GM10847 (cell line): ENCODE measurements around the gene FOXN3.

Source experiments
- POLR2A ChIP-seq: IDR thresholded peaks from 2 replicates; pipeline ENCODE4 v1.6.1; 2011; ENCODE audit not compliant: insufficient read length; ENCODE audit errors: extremely low read depth

FOXN3 gene, protein sequence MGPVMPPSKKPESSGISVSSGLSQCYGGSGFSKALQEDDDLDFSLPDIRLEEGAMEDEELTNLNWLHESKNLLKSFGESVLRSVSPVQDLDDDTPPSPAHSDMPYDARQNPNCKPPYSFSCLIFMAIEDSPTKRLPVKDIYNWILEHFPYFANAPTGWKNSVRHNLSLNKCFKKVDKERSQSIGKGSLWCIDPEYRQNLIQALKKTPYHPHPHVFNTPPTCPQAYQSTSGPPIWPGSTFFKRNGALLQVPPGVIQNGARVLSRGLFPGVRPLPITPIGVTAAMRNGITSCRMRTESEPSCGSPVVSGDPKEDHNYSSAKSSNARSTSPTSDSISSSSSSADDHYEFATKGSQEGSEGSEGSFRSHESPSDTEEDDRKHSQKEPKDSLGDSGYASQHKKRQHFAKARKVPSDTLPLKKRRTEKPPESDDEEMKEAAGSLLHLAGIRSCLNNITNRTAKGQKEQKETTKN

DNA sequence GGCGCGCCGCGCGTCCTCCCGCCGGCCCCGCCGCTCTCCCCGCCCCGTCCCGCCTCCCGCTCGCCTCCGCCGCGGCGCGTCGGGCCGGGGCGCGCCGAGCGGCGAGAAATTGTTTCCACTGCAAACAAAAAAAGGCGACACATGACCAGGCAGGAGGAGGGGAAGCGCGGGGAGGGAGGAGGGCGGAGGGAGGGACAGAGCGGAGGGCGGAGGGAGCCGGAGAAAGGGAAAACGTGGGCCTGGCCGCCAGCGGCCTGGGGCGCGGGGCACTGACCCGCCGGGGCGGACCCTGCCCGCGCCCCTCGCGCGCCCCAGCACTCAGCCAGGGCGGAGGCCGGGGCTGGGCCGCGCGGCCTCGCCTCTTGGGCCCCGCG lies at the start of gene FOXN3:
TSS of gene FOXN3 (minus strand) at position 143 of the 374 bp plus-strand sequence. CDS start 4,757 bp downstream, outside the sequence.
- peak; percentile 19 for TF ChIP-seq POLR2A

DNA sequence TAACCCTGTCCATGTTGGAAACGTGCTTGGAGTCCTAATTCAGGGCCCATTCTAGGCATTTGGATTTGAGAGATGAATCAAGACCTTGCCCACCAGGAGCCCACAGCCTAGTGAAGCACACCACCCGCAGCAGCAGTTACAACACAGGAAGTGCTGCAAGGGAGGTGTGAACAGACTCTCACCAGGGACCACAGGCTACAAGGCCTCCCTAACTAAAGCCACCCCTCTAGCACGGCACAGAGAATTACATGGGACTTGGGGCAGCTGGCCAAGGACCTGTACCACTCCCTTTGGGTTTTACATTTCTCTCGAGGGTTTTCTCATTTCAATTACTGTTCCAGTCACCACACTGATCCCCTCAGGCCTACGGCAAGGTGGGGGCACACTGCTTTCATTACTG lies 49.5 kb upstream of the FOXN3 start:
- TF ChIP-seq POLR2A = no peak

DNA sequence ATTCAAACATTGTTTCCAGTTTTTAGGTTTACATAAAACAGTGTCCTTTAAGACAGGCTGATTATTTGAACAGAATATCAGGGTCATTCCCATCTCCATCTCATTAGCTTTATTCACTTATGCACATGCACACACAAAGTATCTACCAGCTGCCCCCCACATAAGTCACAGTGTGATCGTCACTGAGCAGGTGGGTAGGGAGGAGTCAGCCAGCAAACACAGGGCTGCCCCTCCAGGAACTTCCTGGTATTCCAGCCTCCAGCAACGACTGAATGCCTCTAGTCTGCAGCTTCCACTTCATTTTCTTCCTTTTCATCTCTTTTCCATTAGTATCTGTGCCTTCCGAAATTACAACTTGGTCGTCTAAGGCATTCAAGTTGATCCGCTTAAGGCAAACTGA lies 48.8 kb upstream of the FOXN3 start:
- TF ChIP-seq POLR2A = no peak

DNA sequence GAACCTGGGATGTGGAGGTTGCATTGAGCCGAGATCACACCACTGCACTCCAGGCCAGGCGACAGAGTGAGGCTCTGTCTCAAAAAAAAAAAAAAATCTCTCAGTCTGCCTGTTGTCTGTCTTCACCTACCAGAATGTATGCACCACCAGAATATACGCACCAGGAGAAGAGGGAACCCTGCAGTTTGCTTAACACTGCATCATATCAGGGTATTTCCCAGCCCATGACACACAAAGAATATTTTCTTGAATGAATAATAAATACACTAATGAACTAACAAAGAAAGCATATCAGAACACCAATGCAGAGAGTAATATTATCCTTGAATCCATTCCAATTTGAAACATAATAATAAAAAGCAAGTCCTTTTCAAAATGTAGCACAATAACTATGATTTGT lies 44.2 kb upstream of the FOXN3 start:
- TF ChIP-seq POLR2A = no peak

DNA sequence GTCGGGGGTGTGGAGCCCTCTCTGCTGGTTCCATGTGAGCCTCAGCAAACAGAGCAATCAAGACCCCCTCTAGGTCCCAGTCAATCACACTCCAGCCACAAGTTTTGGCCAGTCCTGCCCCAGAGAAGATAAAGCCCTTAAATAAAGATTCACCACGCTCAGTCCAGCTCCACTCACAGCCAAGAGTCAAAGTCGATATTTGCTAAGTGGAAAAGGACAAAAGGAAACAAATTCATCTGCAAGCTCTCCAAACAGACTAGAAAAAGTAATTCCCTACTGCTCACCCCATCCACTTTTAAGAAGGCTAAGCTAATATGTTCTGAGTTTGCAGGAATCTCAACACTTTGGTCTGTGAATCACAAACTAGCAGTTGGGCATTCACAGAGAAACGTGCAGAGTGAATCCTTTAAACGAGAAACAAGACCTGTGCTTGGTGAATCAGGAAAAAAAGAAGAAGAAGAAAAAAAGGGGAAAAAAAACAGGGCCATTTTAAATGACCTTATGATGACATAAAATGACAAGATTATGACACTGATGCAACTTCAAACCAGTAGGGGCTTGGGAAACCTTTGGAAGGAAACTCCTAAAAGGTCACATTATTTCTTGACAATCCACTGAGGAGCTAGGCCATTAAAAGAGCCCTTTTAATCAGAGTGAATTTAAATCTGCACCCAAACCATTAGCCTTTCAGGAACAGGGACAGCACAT lies 41.8 kb upstream of the FOXN3 start:
- no peak for TF ChIP-seq POLR2A

DNA sequence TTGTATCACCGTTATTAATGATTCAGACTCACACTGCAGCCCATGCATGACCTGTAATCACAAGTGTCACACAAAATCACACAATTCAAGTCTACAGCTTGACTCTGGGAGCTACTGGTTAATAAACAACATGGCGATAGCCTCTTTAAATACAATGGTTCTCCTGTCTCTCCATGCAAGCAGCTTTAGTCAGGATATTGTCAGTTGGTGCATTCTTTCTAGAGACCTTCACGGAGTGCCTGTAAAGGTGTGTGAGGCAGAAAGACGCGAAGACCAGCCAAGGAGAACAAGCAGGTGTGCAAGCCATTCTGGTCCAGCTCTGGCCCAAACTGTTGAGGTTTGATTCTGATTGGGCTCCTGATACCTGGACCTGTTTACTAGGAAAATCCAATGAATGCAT lies 40.0 kb upstream of the FOXN3 start:
- TF ChIP-seq POLR2A = no peak

DNA sequence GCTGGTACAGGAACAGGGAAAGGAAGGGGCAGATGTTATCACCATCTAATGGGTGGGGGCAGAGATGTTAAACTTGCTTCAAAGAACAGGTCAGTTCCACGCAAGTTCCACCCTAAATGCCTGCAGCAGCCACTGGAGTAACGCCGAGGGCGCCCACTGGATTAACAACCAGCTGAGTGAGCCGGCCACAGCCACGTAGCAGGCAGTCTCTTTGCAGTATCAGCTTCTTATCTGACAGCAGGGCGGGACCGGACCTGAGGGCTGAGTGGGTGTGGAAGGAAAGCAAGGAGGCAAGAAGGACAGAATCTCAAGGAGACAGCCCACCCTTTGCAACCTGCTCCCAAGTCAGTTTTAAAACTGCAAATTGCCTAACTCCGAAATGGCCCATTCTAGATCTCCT lies 38.4 kb upstream of the FOXN3 start:
- no peak for TF ChIP-seq POLR2A

DNA sequence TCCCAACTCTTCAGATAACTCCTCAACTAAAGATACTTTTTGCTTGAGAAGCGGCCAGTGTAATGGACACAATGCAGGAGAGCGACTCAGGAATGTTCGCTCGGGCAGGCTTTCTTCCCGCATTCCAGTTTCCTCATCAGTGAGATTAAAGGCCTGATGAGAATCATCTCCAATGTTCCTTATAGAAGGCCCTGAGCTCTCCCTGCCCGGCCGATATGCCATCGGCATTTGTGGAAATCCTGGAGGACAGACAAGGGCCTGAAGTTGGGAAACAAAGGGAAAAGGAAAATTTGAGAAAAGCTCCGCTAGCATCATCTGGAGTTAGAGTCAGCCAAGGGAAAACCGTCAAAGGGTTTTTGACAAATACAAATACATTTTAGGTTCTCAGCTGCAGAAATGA lies 38.0 kb upstream of the FOXN3 start:
- no peak for TF ChIP-seq POLR2A

DNA sequence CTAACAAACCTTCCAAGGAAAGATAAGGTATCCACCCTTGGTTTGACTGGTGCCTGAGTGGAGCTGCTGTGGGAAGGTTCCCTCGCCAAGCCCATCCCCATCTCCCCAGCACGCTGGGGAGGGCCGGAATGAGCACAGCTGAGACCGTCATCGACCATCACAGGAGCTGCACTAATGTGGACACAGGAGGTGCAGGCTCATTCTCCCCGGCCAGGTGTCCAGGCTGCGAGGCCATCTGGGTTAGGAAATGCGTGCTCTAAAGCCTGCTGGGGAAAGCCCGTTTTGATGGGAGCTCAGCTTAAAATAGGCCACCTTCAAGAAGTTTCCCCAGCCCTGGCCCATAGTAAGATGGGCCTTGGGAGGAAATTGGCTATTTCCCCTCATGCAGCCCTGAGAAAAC lies 35.2 kb upstream of the FOXN3 start:
- no peak for TF ChIP-seq POLR2A

DNA sequence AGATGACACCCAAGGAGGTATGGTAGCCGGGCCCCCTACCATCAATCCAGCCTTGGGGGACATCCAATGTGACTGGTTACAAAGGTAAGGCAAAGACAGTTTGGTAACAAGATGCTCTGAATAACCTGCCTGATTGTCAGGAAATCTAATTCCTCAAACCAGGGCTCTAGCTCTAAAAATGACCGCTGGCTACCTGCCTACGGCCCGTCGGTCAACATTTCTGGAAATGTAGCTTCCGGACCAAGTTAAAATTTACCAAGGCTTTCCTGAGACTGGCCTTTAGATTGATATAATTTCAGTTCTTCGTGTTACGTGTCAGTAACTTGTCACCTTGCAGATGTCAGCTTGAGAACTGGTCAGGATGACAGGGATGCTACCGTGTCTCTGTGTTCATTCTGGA lies 34.2 kb upstream of the FOXN3 start:
- no peak for TF ChIP-seq POLR2A

DNA sequence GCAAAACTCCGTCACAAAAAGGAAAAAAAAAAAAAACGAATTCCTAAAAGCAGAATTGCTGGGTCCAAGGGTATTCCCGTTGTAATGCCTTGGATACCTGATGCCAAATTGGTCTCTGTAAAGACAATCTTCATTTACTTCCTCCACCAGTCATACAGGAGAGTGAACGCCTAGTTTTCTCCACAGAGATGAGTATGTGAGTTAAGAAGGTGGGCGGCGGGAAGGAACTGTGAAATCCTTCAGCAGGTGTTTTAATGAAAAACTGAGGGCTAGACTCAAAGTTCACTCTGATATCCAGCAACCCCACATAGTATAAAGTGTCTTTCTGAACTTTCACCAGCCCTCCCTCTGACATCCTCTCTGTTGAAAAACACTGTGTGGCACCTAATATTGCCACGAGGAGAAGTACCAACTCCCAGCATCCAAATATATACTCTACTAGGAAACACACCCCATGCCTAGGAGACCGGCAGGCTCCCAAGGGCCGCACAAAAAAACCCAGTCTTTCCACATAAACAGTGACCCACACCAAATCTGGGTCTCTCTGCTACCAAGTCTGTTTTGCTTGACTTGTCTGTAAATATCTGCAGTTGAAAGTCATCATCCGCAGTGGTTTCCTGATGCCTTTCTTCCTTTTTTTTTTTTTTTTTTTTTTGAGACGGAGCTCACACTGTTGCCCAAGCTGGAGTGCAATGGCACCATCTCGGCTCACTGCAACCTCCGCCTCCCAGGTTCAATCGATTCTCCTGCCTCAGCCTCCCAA lies 30.3 kb upstream of the FOXN3 start:
- TF ChIP-seq POLR2A = no peak

DNA sequence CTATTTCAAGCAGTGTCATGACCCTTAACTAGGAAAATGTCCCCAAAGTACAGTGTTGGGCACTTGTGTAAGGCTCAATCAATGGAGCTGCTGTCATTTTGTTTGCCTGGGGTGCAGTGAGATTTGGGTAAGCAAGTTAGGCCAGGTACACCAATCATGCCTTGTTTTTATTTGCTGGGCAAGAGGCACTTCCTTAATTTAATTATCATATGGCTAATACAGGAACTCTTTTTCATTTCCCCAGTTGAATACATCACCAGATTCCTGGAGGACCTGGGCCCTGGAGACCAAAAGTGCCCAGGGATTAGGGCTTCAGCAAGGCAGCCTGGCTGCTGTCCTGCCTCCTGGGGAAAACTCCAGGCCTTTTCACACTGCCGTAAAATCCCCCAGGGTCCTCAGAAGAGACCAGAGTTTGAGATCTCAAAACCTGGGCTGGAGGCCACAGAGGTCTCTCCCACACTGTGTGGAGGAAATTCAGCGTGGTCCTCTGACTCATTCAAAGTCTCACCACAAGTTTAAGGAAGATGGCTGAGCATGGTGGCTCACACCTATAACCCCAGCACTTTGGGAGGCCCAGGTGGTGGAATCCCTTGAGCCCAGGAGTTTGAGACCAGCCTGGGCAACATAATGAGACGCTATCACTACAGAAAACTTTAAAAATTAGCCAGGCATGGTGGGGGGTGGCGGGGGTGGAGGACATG lies 28.4 kb upstream of the FOXN3 start:
- no peak for TF ChIP-seq POLR2A

DNA sequence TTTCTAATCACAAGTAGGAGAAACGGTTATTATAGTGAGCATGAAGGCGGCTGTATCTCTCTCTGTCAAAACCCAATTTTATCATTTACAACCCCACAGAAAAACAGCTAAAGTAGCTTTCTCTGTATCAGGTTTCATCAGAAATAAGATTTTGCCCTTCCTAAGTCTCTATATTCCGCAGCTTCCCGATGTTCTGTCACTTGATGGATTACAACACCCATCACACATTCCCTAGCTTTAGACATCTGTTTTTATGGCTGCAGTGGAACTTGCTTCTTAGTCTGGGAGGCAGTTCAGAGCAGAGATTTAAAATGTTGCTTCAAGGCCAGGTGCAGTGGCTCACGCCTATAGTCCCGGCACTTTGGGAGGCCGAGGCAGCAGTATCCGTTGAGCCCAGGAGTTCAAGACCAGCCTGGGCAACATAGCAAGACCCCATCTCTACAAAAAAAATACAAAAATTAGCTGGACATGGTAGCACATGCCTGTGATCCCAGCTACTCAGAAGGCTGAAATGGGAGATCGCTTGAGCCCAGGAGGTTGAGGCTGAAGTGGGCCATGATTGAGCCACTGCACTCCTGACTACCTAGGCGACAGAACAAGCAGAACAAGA lies 27.6 kb upstream of the FOXN3 start:
- TF ChIP-seq POLR2A = no peak

DNA sequence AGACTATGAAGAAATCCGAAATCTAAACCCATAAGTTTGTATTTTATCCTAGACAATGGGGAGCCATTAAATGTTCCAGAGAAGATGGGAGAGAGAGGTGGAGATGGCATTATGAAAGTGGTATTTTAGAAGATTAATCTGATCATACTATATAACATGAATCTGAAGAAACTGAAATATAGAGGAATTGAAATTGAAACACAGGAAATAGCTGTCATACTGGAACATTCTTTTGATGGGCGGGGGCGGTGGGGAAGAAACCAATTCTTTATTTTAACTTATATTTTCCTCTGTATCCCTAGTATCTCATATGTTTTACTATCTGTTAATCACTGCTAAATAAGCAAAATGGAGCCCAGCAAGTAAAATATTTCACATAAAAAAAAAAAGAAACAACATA lies 27.0 kb upstream of the FOXN3 start:
- TF ChIP-seq POLR2A = no peak
